NOMO-1 treated with DMSO at 0.1 percent for 48 hours (cell line): ENCODE data around the gene BRD7.
"Not testable (repeated sequence)": the region's sequence is repeated elsewhere in the genome, so short reads cannot be mapped to it uniquely, and the experiment has no call there.

Source experiments
- DNase-seq: peaks from one replicate; lab custom pipeline; 2025; ENCODE audit not compliant: unreplicated experiment; lab: John Stamatoyannopoulos, UW

The BRD7 gene

DNA sequence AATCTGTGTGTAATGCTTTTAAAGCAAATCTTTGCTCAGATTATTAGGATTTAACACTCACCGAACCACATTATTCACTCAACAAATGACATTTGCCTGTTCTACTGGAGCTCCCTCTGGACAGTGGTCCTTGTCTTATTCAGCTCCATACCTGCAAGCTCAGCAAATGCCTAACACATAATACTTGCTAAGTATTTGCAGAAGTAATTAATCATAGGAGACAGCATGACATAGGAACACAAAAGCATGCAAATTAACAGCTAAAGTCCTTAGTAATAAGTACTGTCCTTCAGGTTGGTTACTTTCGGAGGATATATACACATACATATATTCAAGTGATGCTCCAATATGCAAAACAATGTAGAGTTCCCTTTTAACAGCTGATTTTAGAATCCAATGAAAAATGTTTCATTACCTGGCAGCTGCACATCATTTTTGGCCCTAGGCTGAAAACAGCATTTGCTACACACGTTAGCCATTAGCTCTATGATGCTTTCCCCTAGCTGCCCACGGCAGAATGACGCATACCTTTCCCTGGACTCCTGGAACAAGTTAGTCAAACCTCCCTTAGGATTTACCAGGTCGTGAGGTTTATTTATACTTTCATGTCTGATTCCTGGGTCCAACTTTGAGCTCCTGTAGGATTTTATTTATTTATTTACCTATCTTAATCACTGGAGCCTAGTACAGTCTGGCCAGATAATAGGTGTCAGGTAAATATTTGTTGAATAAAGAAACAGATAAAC is 8.6 kb downstream of the BRD7 start:
- no peak for DNase-seq

- DNase-seq: no peak
These were observed 9.2 kb downstream of the BRD7 start for GRCh38 chr16:50359626-50360025.

DNA sequence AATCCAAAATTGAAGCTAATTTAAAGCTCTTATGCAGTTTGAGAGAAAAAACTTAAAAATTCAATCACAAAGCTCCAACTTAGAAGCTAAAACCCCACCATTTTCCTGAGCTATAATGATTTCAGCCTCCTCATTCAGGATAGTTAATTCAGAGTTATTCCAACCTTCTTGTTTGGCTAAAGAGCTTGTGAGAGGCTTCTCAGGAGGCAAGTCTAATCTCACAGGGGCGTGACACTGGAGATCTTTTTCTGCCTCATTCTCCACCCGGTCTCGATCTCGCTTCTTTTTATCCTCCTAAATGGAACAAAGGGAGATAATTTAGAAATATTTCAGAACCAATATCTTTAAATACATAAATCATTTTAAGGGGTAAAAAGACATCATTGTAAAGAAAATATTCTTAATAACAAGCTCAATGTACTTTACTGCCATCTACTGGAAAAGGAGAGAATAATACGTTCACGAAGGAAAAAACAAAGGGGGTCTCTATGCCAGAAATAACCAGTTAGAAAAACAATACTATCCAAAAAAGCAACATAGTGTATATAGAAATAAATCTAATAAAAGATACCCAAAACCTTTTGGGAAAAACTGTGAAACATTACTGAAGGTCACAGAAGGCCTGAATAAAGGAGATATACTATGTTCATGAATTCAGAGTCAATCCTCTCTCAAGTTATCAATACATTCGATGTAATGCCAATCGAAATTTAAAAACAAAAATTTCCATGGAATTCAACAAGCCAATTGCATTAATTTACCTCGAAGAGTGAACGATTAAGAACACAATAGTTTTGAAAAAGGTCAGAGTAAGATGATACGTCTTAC is 13.9 kb downstream of the BRD7 start:
- peak; percentile 41 for DNase-seq

GRCh38 chr16:50354082-50354481 is 14.7 kb downstream of the BRD7 start:
- no peak for DNase-seq

DNA sequence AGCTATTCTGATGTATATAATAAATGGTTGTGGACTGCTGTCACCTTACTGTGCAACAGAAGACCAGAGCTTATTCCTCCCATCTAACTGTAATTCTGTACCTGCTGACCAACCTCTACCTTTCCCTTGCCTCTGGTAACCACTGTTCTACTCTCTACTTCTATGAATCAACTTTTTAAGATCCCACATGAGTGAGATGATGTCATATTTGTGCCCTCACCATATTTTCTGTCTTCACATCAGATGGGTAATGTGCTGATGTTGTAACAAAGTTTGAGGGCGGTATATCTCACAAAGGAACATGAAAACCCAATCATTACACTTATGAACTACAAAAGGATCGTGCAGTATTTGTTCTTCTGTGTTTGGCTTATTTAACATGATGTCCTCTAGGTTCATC is 16.8 kb downstream of the BRD7 start:
- no peak for DNase-seq

DNA sequence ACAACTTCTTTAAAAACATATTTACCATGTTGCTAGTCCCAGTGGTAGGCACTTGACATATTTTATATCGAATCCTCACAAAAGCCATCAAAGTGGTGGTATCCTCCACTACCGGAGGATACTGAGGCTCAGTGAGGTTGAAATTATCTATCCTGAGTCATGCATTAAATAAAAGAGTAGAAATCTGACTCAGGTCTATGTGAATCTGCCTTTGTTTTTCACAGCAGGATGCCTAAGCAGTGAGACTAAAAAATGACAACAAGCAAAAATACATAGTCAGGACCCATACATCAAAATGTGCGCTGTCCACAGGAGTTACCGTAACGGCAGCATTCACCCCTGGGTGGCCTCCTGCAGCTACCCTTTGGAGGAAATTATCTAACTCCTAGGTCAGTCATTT is 17.7 kb downstream of the BRD7 start:
- DNase-seq: no peak

DNA sequence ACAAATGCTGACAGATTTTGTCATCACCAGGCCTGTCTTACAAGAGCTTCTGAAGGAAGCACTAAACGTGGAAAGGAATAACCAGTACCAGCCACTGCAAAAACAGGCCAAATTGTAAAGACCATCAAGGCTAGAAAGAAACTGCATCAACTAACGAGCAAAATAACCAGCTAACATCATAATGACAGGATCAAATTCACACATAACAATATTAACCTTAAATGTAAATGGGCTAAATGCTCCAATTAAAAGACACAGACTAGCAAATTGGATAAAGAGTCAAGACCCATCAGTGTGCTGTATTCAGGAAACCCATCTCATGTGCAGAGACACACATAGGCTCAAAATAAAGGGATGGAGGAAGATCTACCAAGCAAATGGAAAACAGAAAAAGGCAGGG is 23.6 kb downstream of the BRD7 start:
- DNase-seq: not testable (repeated sequence)

- not testable (repeated sequence) for DNase-seq
These were observed 25.2 kb downstream of the BRD7 start for GRCh38 chr16:50343566-50343965.

DNA sequence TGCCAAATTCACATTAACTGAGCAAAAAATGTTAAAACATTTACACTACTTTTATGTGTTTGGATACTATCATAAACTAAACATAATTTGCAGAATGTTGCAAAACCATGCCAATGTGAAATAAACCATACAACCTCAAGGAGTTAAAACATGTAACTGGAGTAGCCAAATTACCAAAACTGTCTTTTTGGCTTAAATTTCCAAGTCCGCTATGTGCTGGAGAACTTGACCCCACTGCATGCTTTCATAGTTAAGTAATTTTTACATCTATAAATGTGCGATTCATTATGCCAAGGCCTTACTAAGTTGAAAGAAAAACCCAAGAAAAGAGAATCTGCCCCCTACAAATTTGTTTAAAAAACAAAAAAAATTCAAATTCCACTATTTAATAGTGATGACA is 28.2 kb downstream of the BRD7 start:
- DNase-seq: no peak

DNA sequence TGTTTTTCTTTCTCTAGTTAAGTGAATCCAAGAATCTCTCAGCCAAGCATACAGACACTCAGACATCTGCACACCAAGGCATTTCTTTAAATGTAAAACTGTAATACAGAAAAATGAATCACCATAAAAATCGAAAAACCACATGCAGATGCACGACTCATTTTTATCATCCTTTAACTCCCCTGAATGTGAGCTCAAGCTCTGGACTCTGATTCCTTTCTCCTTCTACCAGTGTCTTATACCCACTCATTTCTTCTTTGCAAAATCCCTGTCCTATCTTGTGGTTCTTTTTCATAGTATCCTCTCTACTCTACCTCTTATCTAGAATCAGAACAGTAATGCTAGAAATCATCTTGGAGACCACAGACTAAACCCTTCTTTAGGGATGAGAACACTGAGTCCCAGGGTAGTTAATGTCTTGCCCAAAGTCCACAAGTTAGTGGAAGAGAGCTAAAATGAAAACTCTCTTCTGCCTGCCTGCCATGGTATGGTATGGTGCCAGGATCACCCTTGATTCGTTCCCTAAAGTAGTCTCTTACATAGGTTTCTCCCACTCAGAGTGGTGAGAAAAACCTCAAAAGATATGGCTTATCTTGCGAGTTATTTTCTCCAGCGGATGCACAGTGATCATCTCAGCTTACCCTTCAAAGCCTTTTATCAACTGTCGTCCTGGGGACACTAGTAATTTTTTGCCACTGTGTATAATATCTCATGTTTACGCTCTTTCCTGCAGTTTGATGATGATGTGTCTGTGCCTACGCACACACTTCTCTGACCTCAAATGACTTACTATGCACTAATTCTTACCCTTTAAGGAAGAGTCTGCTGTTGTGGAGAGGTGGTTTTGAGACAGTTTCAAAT is 30.2 kb downstream of the BRD7 start:
- no peak for DNase-seq

DNA sequence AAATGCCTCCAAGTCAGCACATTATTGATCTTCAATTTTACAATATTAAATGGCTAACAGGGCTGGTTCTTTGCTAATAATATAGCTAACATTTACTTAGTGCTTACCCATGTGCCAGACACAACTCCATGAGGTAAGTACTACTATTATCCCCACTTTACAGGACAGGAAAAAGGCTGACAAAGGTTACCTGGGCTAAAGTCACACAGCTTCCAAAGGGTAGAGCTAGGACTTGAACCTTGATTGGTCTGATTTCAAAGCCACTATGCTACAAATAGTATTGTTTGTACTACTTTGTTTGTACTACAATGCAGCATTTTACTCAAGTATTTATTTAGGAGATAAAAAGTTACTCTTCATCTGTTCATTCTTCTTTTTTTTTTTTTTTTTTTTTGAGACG is 31.9 kb downstream of the BRD7 start:
- DNase-seq: no peak

GRCh38 chr16:50335196-50335958 is 33.4 kb downstream of the BRD7 start:
- DNase-seq: no peak

GRCh38 chr16:50334106-50334975 is 34.4 kb downstream of the BRD7 start:
- DNase-seq: no peak

- no peak for DNase-seq
These were observed 36.2 kb downstream of the BRD7 start for GRCh38 chr16:50332599-50332998.

DNA sequence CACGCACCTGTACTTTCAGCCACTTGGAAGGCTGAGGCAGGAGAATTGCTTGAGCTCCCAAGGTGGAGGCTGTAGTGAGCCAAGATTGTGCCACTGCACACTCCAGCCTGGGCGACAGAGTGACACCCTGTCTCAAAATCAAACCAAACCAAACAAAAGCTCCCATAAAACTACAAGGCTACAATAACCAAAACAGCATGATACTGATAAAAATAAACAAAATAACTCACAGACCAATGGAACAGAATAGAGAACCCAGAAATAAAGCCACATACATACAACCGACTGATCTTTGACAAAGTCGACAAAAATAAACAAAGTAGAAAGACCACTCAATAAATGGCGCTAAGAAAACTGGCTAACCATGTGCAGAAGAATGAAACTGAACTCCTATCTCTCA is 37.2 kb downstream of the BRD7 start:
- DNase-seq: no peak

DNA sequence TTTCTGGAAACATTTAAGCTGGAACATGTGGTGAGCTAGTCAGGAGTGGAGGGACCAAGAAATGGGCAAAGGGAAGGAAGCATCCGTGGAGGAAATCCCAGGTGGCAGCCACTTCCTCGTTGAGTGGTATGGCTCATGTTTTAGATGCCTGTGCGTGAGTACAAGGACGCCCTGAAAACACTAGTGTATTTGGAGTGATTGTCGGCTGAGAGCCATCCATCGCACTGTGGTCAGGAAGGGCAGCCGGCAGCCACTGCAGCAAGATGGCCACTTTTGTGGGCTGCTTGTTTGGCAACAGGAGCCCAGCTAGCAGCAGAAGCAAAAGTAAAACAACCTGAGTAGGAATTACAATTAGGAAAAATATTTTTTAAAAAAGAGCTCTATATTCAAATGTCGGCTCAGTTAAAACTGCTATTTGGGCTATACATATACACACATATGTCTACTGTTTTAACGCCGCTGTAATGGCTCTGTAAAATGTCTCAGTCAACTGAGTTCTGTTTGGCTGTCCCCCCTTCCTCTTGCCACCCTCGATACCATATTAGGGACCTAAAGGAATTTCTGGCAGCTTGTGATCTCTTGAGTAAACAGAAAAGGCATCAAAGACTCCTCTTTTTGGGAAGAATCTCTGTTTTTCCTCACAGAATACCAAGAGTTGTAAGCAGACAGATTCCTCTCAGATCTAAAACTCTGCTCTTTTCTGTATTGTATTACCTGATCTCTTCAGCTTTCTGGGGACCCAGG is 39.2 kb downstream of the BRD7 start:
- no peak for DNase-seq

DNA sequence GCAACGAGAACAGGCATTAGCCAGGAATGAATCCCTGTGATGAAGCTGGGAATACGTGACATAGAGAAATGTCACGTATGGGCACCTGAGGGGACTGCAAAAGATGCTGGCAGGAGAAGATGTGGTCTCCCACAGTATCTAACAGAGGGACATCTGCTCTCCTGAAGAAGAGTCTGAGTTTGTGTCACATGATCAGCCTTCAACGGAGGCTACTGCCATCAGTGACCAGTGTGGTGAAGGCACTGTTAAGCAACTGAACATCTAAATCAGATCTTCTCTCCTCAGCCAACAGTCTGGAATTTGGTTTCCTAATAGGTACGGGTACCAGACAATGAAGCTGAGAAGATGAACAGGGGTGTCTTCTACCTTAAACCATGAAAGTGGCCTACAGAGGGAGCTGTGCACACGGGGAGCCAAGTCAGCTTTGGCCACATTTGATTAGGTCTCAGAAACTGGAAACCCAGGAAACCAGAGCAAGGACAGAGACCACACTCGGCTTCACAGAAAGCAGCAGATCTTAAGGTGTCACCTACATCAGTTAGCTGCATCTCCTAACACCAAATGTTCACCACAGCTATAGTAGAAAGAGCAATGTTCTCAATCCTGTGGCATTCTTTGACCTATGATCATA is 41.8 kb downstream of the BRD7 start:
- no peak for DNase-seq

- DNase-seq: no peak
These were observed 42.5 kb downstream of the BRD7 start for GRCh38 chr16:50326264-50326663.

- DNase-seq: no peak
These were observed 44.4 kb downstream of the BRD7 start for GRCh38 chr16:50324345-50324744.
